H1 (cell line): Measurements from ENCODE around the gene R3HDM1. TPM values are rescaled to one million over a fixed set of nuclear protein-coding genes. Genes with fewer than 3 reads are reported as not detected.

Experiments used
- CTCF ChIA-PET: fragments of 300-600 bp; sonication (Branson Sonifier 250); formaldehyde crosslinking; loops from one replicate; lab custom pipeline; 2021; ENCODE audit not compliant: partially characterized antibody; lab: Charles Lee
- POLR2A ChIA-PET: fragments of 300-600 bp; sonication (Branson Sonifier 250); formaldehyde crosslinking; loops from one replicate; lab custom pipeline; 2021; ENCODE audit warnings: inconsistent platforms; ENCODE audit not compliant: partially characterized antibody; lab: Charles Lee
- DNase-seq, 2 experiments: peaks; one replicate each; pipeline versions ENCODE4 v3.0.0 to v3.0.0-alpha.2; 2010 to 2022; ENCODE audit warnings: low spot score in 2 of 2, low read depth in 1 of 2, mixed read lengths in 1 of 2
- FAIRE-seq: peaks from 2 replicates; lab custom pipeline; 2011; peaks lifted over from hg19 to GRCh38; lab: Jason Lieb, UNC
- H2AFZ ChIP-seq: 2 replicates; pipeline ENCODE4 v1.8.1; 2012; ENCODE audit warnings: low read length, inconsistent platforms
- H2AK5ac ChIP-seq: 2 replicates; pipeline ENCODE4 v1.6.1; 2013; ENCODE audit warnings: low read depth, low read length
- H2BK120ac ChIP-seq: replicated peaks from 2 replicates; pipeline ENCODE3; 2013; ENCODE audit warnings: low read depth, low read length, inconsistent platforms
- H2BK12ac ChIP-seq: 2 replicates; pipeline ENCODE4 v1.6.1; 2013; ENCODE audit warnings: low read depth, low read length
- H2BK15ac ChIP-seq: 2 replicates; pipeline ENCODE4 v1.6.1; 2013; ENCODE audit warnings: low read length
- H2BK20ac ChIP-seq: 2 replicates; pipeline ENCODE4 v1.6.1; 2013; ENCODE audit warnings: low read length
- H2BK5ac ChIP-seq: 2 replicates; pipeline ENCODE4 v1.6.1; 2013; ENCODE audit warnings: low read depth, low read length
- H3K14ac ChIP-seq: 2 replicates; pipeline ENCODE4 v1.6.1; 2013; ENCODE audit warnings: inconsistent platforms; ENCODE audit not compliant: insufficient read length
- H3K18ac ChIP-seq: 2 replicates; pipeline ENCODE4 v1.6.1; 2013; ENCODE audit warnings: low read length; ENCODE audit errors: extremely low read depth
- H3K23ac ChIP-seq: 2 replicates; pipeline ENCODE4 v1.6.1; 2013; ENCODE audit warnings: inconsistent platforms; ENCODE audit not compliant: insufficient read length
- H3K23me2 ChIP-seq: 2 replicates; pipeline ENCODE4 v1.6.1; 2013; ENCODE audit warnings: low read depth, low read length
- H3K27ac ChIP-seq: 2 replicates; pipeline ENCODE4 v1.6.1; 2011; ENCODE audit warnings: low read depth, low read length, inconsistent platforms
- H3K27me3 ChIP-seq, 4 experiments: replicated peaks in 1 of 4; 1 replicate in 1 of 4; 2 replicates in 3 of 4; pipeline versions ENCODE4 v1.6.1 to v1.8.1; 2011 to 2013; ENCODE audit warnings: low read length in 3 of 4, mild to moderate bottlenecking in 3 of 4, inconsistent platforms in 2 of 4, mixed read lengths in 2 of 4, moderate library complexity in 1 of 4; ENCODE audit not compliant: control insufficient read depth in 3 of 4, insufficient read depth in 3 of 4; ENCODE audit errors: extremely low read depth in 1 of 4
- H3K36me3 ChIP-seq, 4 experiments: 2 replicates each; pipeline versions ENCODE4 v1.6.1 to v1.8.1; 2011 to 2013; ENCODE audit warnings: mild to moderate bottlenecking in 4 of 4, low read length in 3 of 4, moderate library complexity in 2 of 4, control low read depth in 1 of 4, inconsistent platforms in 1 of 4; ENCODE audit not compliant: insufficient read depth in 4 of 4, control insufficient read depth in 2 of 4
- H3K4ac ChIP-seq: replicated peaks from 2 replicates; pipeline ENCODE3; 2013; ENCODE audit warnings: low read length, low read depth, mixed read lengths, inconsistent platforms; ENCODE audit not compliant: insufficient read length
- H3K4me1 ChIP-seq, 4 experiments: replicated peaks in 1 of 4; 1 replicate in 1 of 4; 2 replicates in 3 of 4; pipeline versions ENCODE4 v1.6.1 to v1.8.1; 2011 to 2013; ENCODE audit warnings: low read length in 3 of 4, inconsistent platforms in 2 of 4, mixed read lengths in 1 of 4; ENCODE audit not compliant: insufficient read depth in 4 of 4, control insufficient read depth in 3 of 4
- H3K4me2 ChIP-seq, 2 experiments: 2 replicates each; pipeline versions ENCODE4 v1.6.1 to v1.8.1; 2011 to 2013; ENCODE audit warnings: low read depth in 2 of 2, low read length in 2 of 2, control low read depth in 1 of 2, inconsistent platforms in 1 of 2, mild to moderate bottlenecking in 1 of 2; ENCODE audit not compliant: insufficient read depth in 1 of 2
- H3K4me3 ChIP-seq, 4 experiments: fragments of 200-600, 300-600 bp in 1 of 4; sonication (generic), shearing (Covaris generic), sonication (Bioruptor Twin) in 1 of 4; 2 replicates each; pipeline versions ENCODE4 v1.5.1 to v1.8.1; 2011 to 2016; ENCODE audit warnings: low read length in 4 of 4, low read depth in 3 of 4, control low read depth in 2 of 4, inconsistent platforms in 2 of 4, mild to moderate bottlenecking in 2 of 4, mixed read lengths in 1 of 4, moderate library complexity in 1 of 4; ENCODE audit not compliant: insufficient read depth in 2 of 4; ENCODE audit errors: extremely low read depth in 1 of 4
- H3K56ac ChIP-seq: replicated peaks from 2 replicates; pipeline ENCODE3; 2013; ENCODE audit warnings: low read depth, mild to moderate bottlenecking, mixed read lengths, low read length, inconsistent platforms; ENCODE audit not compliant: insufficient read length
- H3K79me1 ChIP-seq: 2 replicates; pipeline ENCODE4 v1.6.1; 2013; ENCODE audit warnings: low read depth, low read length, control low read depth
- H3K79me2 ChIP-seq, 2 experiments: 2 replicates each; pipeline versions ENCODE4 v1.6.1 to v1.8.1; 2012 to 2013; ENCODE audit warnings: low read length in 2 of 2, mild to moderate bottlenecking in 2 of 2, inconsistent platforms in 1 of 2; ENCODE audit not compliant: insufficient read depth in 2 of 2, control insufficient read depth in 1 of 2
- H3K9ac ChIP-seq, 4 experiments: replicated peaks in 1 of 4; 1 replicate in 1 of 4; 2 replicates in 3 of 4; pipeline versions ENCODE4 v1.6.1 to v1.8.1; 2011 to 2013; ENCODE audit warnings: low read depth in 3 of 4, low read length in 3 of 4, control low read depth in 2 of 4, mild to moderate bottlenecking in 2 of 4, moderate library complexity in 2 of 4, inconsistent platforms in 1 of 4; ENCODE audit errors: extremely low read depth in 1 of 4
- H3K9me3 ChIP-seq, 2 experiments: 2 replicates each; pipeline versions ENCODE4 v1.6.1 to v1.8.1; 2012 to 2013; ENCODE audit warnings: mild to moderate bottlenecking in 2 of 2, moderate library complexity in 2 of 2, control low read depth in 1 of 2, inconsistent platforms in 1 of 2, low read depth in 1 of 2, low read length in 1 of 2, mixed read lengths in 1 of 2; ENCODE audit not compliant: insufficient read depth in 2 of 2
- H4K20me1 ChIP-seq, 2 experiments: replicated peaks in 1 of 2; 2 replicates each; pipeline versions ENCODE3 to v1.8.1; 2011 to 2013; ENCODE audit warnings: inconsistent platforms in 2 of 2, low read length in 2 of 2, mild to moderate bottlenecking in 1 of 2; ENCODE audit not compliant: insufficient read depth in 2 of 2, control insufficient read depth in 1 of 2
- H4K5ac ChIP-seq: 2 replicates; pipeline ENCODE4 v1.6.1; 2013; ENCODE audit warnings: low read length, low read depth, mixed read lengths, inconsistent platforms; ENCODE audit not compliant: insufficient read length
- H4K8ac ChIP-seq: 2 replicates; pipeline ENCODE4 v1.8.0; 2013; ENCODE audit warnings: mild to moderate bottlenecking, moderate library complexity, low read length, inconsistent platforms; ENCODE audit not compliant: insufficient read depth; ENCODE audit errors: extremely low read depth
- H4K91ac ChIP-seq: replicated peaks from 2 replicates; pipeline ENCODE3; 2013; ENCODE audit warnings: low read length, mixed read lengths, inconsistent platforms; ENCODE audit not compliant: insufficient read length
- BACH1 ChIP-seq: IDR thresholded peaks from 2 replicates; pipeline ENCODE4 v1.6.1; 2012; ENCODE audit warnings: low read length, improper control_type of control experiment
- CEBPB ChIP-seq: IDR thresholded peaks from 2 replicates; pipeline ENCODE4 v1.6.1; 2012; ENCODE audit warnings: low read depth, low read length
- CHD2 ChIP-seq: IDR thresholded peaks from 2 replicates; pipeline ENCODE4 v1.6.1; 2012; ENCODE audit warnings: low read length, improper control_type of control experiment
- CTCF ChIP-seq, 3 experiments: IDR thresholded peaks; 1 replicate in 2 of 3; 2 replicates in 1 of 3; pipeline versions ENCODE4 v1.5.1 to v1.6.1; 2011; ENCODE audit warnings: low read length in 3 of 3, mild to moderate bottlenecking in 3 of 3, inconsistent platforms in 2 of 3, low read depth in 1 of 3, moderate library complexity in 1 of 3; ENCODE audit not compliant: insufficient read depth in 1 of 3; ENCODE audit errors: control extremely low read depth in 1 of 3
- E2F6 ChIP-seq: IDR thresholded peaks from 2 replicates; pipeline ENCODE4 v1.6.1; 2012; ENCODE audit warnings: inconsistent platforms
- RFX5 ChIP-seq: IDR thresholded peaks from 2 replicates; pipeline ENCODE4 v1.6.1; 2011; ENCODE audit warnings: low read depth, low read length, improper control_type of control experiment, borderline replicate concordance
- SP4 ChIP-seq: IDR thresholded peaks from 2 replicates; pipeline ENCODE4 v1.6.1; 2012; ENCODE audit warnings: low read length, inconsistent platforms
- TBP ChIP-seq: IDR thresholded peaks from 2 replicates; pipeline ENCODE4 v1.6.1; 2011; ENCODE audit warnings: low read depth, low read length, improper control_type of control experiment
- USF2 ChIP-seq: IDR thresholded peaks from 2 replicates; pipeline ENCODE4 v1.6.1; 2011; ENCODE audit warnings: low read length, improper control_type of control experiment
- WGBS, 2 experiments: shearing (Covaris generic) in 1 of 2; methylation state at CpG; one replicate each; pipeline versions ENCODE4 v1.1.6 to v1.1.7; 2013 to 2015; ENCODE audit warnings: low lambda C conversion rate in 2 of 2, mixed read lengths in 2 of 2, inconsistent platforms in 1 of 2, low coverage in 1 of 2, missing lambda C conversion rate in 1 of 2; ENCODE audit not compliant: insufficient replicate concordance in 2 of 2, insufficient coverage in 1 of 2, insufficient read length in 1 of 2; ENCODE audit errors: extremely low coverage in 1 of 2, missing lambda C conversion rate in 1 of 2; 5-methylcytosine and 5-hydroxymethylcytosine counted together
- polyA plus RNA-seq, 7 experiments: library from polyadenylated mRNA; depleted of rRNA in 3 of 7; stranded (reverse) in 5 of 7; unstranded in 2 of 7; fragments of >200 nt in 5 of 7; fragments of 200-250 nt in 2 of 7; gene quantifications; 1 replicate in 5 of 7; 2 replicates in 1 of 7; 4 replicates in 1 of 7; pipeline versions ENCODE4 v1.2.1 to v1.2.3, GENCODE V29; 2011 to 2013; ENCODE audit warnings: missing spikeins in 2 of 7, mixed read lengths in 2 of 7
- total RNA-seq: library from RNA; stranded (reverse); fragmentation: NEBNext Ultra II Directional; extraction: Animal tissue kit (Norgen Biotek cat#: 25700); gene quantifications from 2 replicates; pipeline ENCODE4 v1.2.1, GENCODE V29; 2021

Gene R3HDM1
- total and polyA plus RNA-seq, 2 of the 8 experiments (the other 6 are each of a cell fraction or from before 2014, with no cell fraction given) = 77.7 to 120 TPM

- Histone ChIP-seq H3K14ac (no peak overlapping the region), H2BK120ac (no peak overlapping the region), H4K8ac (no peak overlapping the region), H3K36me3 (peaks cover 0 to 35% (median 7%) of the 10 kb centered on the region in 4 experiments; a peak in 3 of 8 replicates), H3K4ac (no peak overlapping the region), H4K5ac (no peak overlapping the region), H3K4me2 (no peak overlapping the region), H3K56ac (no peak overlapping the region), H2AK5ac (no peak overlapping the region), H3K27me3 (no peaks in the 10 kb centered on the region), H3K79me2 (no peaks in the 10 kb centered on the region), H3K23me2 (no peaks in the 10 kb centered on the region), H3K18ac (no peak overlapping the region), H3K79me1 (no peaks in the 10 kb centered on the region), H3K27ac (no peak overlapping the region), H2BK20ac (no peak overlapping the region), H3K9me3 (no peaks in the 10 kb centered on the region), H2BK15ac (no peak overlapping the region), H2AFZ (no peak overlapping the region), H3K9ac (no peak overlapping the region), H2BK12ac (no peak overlapping the region), H4K91ac (no peak overlapping the region), H3K4me3 (no peak overlapping the region), H4K20me1 (no peaks in the 10 kb centered on the region), H2BK5ac (no peak overlapping the region), H3K4me1 (no peaks in the 10 kb centered on the region)
- 90% methylated on average over 2 of the region's 2 CpGs; no CpG with 5 or more reads in 1 of the 2 experiments for WGBS, 2 experiments
- CTCF ChIA-PET = interaction anchor here (1.8 kb wide), 1 partner anchor 30 kb away, joined by 7 read pairs; no protein-coding TSS in a partner anchor
- no peak for FAIRE-seq
- DNase-seq = no peak
- POLR2A ChIA-PET = interaction anchor here (0.7 kb wide), 1 partner anchor 490 kb away, joined by 3 read pairs; no protein-coding TSS in a partner anchor
- TF ChIP-seq BACH1 = no peak
- TF ChIP-seq CTCF (IDR thresholded peaks at IDR 0.05; ENCODE audit: control extremely low read depth in 1 of 3, insufficient read depth in 1 of 3, low read depth in 1 of 3, low read length in 3 of 3) = no peak
- TF ChIP-seq USF2 = no peak
- TF ChIP-seq RFX5 = no peak
- no peak for TF ChIP-seq SP4
- TF ChIP-seq E2F6 = no peak
- TF ChIP-seq TBP = no peak
- TF ChIP-seq CHD2 = no peak
- no peak for TF ChIP-seq CEBPB
- TF ChIP-seq, all 59 proteins: peak for 0
- H3K23ac ChIP-seq = no peak overlapping the region
Observed at GRCh38 chr2:135679125-135679524, 147.8 kb downstream of the R3HDM1 start.
